LNCAP (cell line): ENCODE measurements around the gene AFAP1L1.

Source experiments
- CTCF ChIP-seq: fragments of 450-650 bp; IDR thresholded peaks from 2 replicates; pipeline ENCODE4 v1.5.1; 2017; ENCODE audit warnings: mild to moderate bottlenecking

AFAP1L1 gene

GRCh38 chr5:149313151-149313841, 41.6 kb downstream of the AFAP1L1 start:
- TF ChIP-seq CTCF: no peak

- no peak for TF ChIP-seq CTCF
Measured at GRCh38 chr5:149314571-149315111, 43.0 kb downstream of the AFAP1L1 start.

DNA sequence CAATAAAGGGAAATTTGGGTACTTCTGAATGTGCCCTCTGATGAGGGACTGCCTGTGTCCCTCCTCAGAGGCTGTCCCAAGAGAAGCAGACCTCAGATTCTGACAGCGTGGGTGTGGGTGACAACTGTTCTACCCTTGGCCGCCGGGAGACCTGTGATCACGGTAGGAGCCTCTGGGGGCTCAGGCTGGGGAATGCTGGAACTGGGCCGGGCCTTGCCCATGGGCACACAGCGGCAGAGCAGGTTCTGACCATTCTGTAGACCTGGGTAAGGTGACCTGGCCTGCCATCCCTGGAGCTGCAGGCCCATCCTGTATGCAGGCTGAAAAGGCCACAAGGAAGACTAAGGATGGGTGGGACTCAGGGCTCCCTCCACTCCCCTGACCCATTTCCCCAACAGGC, 44.1 kb downstream of the AFAP1L1 start:
- TF ChIP-seq CTCF: no peak

GRCh38 chr5:149317281-149318048, 45.8 kb downstream of the AFAP1L1 start:
- TF ChIP-seq CTCF: peak; percentile 81

GRCh38 chr5:149319174-149319573, 47.5 kb downstream of the AFAP1L1 start:
- no peak for TF ChIP-seq CTCF

GRCh38 chr5:149320791-149321330, 49.2 kb downstream of the AFAP1L1 start:
- no peak for TF ChIP-seq CTCF

DNA sequence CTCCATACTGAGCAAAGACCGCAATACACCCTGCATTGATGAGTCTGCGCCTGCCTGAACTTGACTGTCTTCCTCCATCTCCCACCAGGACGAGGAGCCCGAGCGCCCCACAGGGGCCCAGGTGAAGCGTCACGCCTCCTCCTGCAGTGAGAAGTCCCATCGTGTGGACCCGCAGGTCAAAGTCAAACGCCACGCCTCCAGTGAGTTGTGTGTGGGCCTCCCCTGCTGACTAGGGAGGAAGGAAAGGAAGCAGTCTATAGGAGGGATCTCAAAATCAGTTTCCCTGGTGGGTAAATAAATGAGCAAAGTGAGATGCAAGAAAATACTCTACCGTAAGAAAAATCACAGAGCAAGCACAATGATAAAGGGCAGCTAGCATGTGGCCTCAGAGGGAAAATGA, 50.9 kb downstream of the AFAP1L1 start:
- no peak for TF ChIP-seq CTCF
